ENCODE data around the gene FAM131B. TPM values are rescaled to one million over a fixed set of nuclear protein-coding genes. Genes with fewer than 3 reads are reported as not detected.

Gene FAM131B
- polyA plus RNA-seq (2013): 0.45 TPM

- ChIA-PET CTCF (interaction anchor here (1.2 to 1.7 kb wide), 2 partner anchors 10 to 12 kb away, joined by 3 to 4 read pairs; no protein-coding TSS in a partner anchor), POLR2A (no interaction called here)
- WGBS (ENCODE audit: insufficient coverage): 0% methylated on average over 54 of the region's 112 CpGs
Observed at GRCh38 chr7:143362131-143363015, at the start of gene FAM131B. TSS of gene FAM131B (minus strand) at chr7:143362713. CDS start at chr7:143362603, 110 bp downstream.

GRCh38 chr7:143411976-143412708, 49.6 kb upstream of the FAM131B start:
- POLR2A ChIA-PET: no interaction called here

More at GRCh38 chr7:143362131-143363015, at the start of gene FAM131B:
- Histone ChIP-seq H3K4me1 (ENCODE audit: control extremely low read depth in 1 of 4, control insufficient read depth in 4 of 4, insufficient read depth in 4 of 4, low read length in 3 of 4) (peaks cover 0 to 18% (median 13%) of the 10 kb centered on the region in 4 experiments), H3K36me3 (ENCODE audit: control insufficient read depth in 4 of 4, insufficient read depth in 4 of 4, low read length in 3 of 4) (no peaks in the 10 kb centered on the region), H3K4me3 (ENCODE audit: control insufficient read depth in 1 of 7, extremely low read depth in 1 of 7, insufficient read depth in 4 of 7, low read depth in 2 of 7, low read length in 6 of 7) (peak within 1 kb of the TSS; percentile 23 to 81 (median 56)), H3K9me3 (ENCODE audit: control extremely low read depth in 1 of 5, control insufficient read depth in 4 of 5, insufficient read depth in 2 of 5, low read depth in 1 of 5, low read length in 4 of 5) (no peaks in the 10 kb centered on the region), H3K27me3 (replicated peaks in 2 of 5; ENCODE audit: control insufficient read depth in 4 of 5, insufficient read depth in 5 of 5, low read length in 4 of 5) (peaks cover 11 to 53% (median 23%) of the 10 kb centered on the region in 5 experiments), H3K27ac (ENCODE audit: insufficient read depth in 1 of 2, low read depth in 1 of 2, low read length in 2 of 2, poor library complexity in 1 of 2, severe bottlenecking in 2 of 2) (no peak within 1 kb of the TSS)
- peak in 1 of 3 donors; percentile 40 for DNase-seq

GRCh38 chr7:143410521-143411004, 48.0 kb upstream of the FAM131B start:
- Histone ChIP-seq H3K27ac (ENCODE audit: insufficient read depth in 1 of 2, low read depth in 1 of 2, low read length in 2 of 2, poor library complexity in 1 of 2, severe bottlenecking in 2 of 2) (no peak overlapping the region), H3K4me3 (ENCODE audit: control insufficient read depth in 1 of 7, extremely low read depth in 1 of 7, insufficient read depth in 4 of 7, low read depth in 2 of 7, low read length in 6 of 7) (peak overlapping the region in 2 of 7 experiments; percentile 17 to 23), H3K9me3 (ENCODE audit: control extremely low read depth in 1 of 5, control insufficient read depth in 4 of 5, insufficient read depth in 2 of 5, low read depth in 1 of 5, low read length in 4 of 5) (no peaks in the 10 kb centered on the region), H3K27me3 (replicated peaks in 2 of 5; ENCODE audit: control insufficient read depth in 4 of 5, insufficient read depth in 5 of 5, low read length in 4 of 5) (no peaks in the 10 kb centered on the region), H3K4me1 (ENCODE audit: control extremely low read depth in 1 of 4, control insufficient read depth in 4 of 4, insufficient read depth in 4 of 4, low read length in 3 of 4) (peaks cover 27 to 69% (median 56%) of the 10 kb centered on the region in 4 experiments), H3K36me3 (ENCODE audit: control insufficient read depth in 4 of 4, insufficient read depth in 4 of 4, low read length in 3 of 4) (no peaks in the 10 kb centered on the region)
- WGBS (ENCODE audit: insufficient coverage): 44% methylated on average over 3 of the region's 6 CpGs
- ChIA-PET CTCF (interaction anchor here (0.9 to 6.4 kb wide), 6 partner anchors 11 to 170 kb away, joined by 3 to 40 read pairs (median 4); no protein-coding TSS in a partner anchor), POLR2A (interaction anchor here (1.0 kb wide), 1 partner anchor 26 kb away, joined by 3 read pairs; no protein-coding TSS in a partner anchor)
- DNase-seq: no peak

More at GRCh38 chr7:143411976-143412708, 49.6 kb upstream of the FAM131B start:
- Histone ChIP-seq H3K36me3 (ENCODE audit: control insufficient read depth in 4 of 4, insufficient read depth in 4 of 4, low read length in 3 of 4) (no peaks in the 10 kb centered on the region), H3K27me3 (replicated peaks in 2 of 5; ENCODE audit: control insufficient read depth in 4 of 5, insufficient read depth in 5 of 5, low read length in 4 of 5) (no peaks in the 10 kb centered on the region), H3K9me3 (ENCODE audit: control extremely low read depth in 1 of 5, control insufficient read depth in 4 of 5, insufficient read depth in 2 of 5, low read depth in 1 of 5, low read length in 4 of 5) (no peaks in the 10 kb centered on the region), H3K4me1 (ENCODE audit: control extremely low read depth in 1 of 4, control insufficient read depth in 4 of 4, insufficient read depth in 4 of 4, low read length in 3 of 4) (peaks cover 23 to 56% (median 49%) of the 10 kb centered on the region in 4 experiments), H3K27ac (ENCODE audit: insufficient read depth in 1 of 2, low read depth in 1 of 2, low read length in 2 of 2, poor library complexity in 1 of 2, severe bottlenecking in 2 of 2) (no peak overlapping the region), H3K4me3 (ENCODE audit: control insufficient read depth in 1 of 7, extremely low read depth in 1 of 7, insufficient read depth in 4 of 7, low read depth in 2 of 7, low read length in 6 of 7) (no peak overlapping the region)
- WGBS (ENCODE audit: insufficient coverage): 27% methylated on average over 4 of the region's 5 CpGs
- DNase-seq: no peak
- CTCF ChIA-PET: interaction anchor here (1.2 kb wide), 1 partner anchor 28 kb away, joined by 3 read pairs; no protein-coding TSS in a partner anchor

- ChIA-PET CTCF (interaction anchor here (0.8 to 6.4 kb wide), 11 partner anchors 7 to 168 kb away, joined by 3 to 40 read pairs (median 5); no protein-coding TSS in a partner anchor), POLR2A (interaction anchor here (0.5 kb wide), 1 partner anchor 40 kb away, joined by 4 read pairs; no protein-coding TSS in a partner anchor)
- H3K4me3 ChIP-seq (ENCODE audit: control insufficient read depth in 1 of 7, extremely low read depth in 1 of 7, insufficient read depth in 4 of 7, low read depth in 2 of 7, low read length in 6 of 7): peak within 1 kb of the TSS in 6 of 7 experiments; percentile 48 to 75 (median 67)
- H3K9me3 ChIP-seq (ENCODE audit: control extremely low read depth in 1 of 5, control insufficient read depth in 4 of 5, insufficient read depth in 2 of 5, low read depth in 1 of 5, low read length in 4 of 5): no peaks in the 10 kb centered on the region
- H3K4me1 ChIP-seq (ENCODE audit: control extremely low read depth in 1 of 4, control insufficient read depth in 4 of 4, insufficient read depth in 4 of 4, low read length in 3 of 4): peaks cover 27 to 77% (median 56%) of the 10 kb centered on the region in 4 experiments
- WGBS (ENCODE audit: insufficient coverage): 9% methylated on average over 23 of the region's 39 CpGs
- H3K27me3 ChIP-seq (replicated peaks in 2 of 5; ENCODE audit: control insufficient read depth in 4 of 5, insufficient read depth in 5 of 5, low read length in 4 of 5): no peaks in the 10 kb centered on the region
- no peak within 1 kb of the TSS for H3K27ac ChIP-seq (ENCODE audit: insufficient read depth in 1 of 2, low read depth in 1 of 2, low read length in 2 of 2, poor library complexity in 1 of 2, severe bottlenecking in 2 of 2)
- DNase-seq: peak in 2 of 3 donors; percentile 80 to 88
- H3K36me3 ChIP-seq (ENCODE audit: control insufficient read depth in 4 of 4, insufficient read depth in 4 of 4, low read length in 3 of 4): no peaks in the 10 kb centered on the region
Observed at GRCh38 chr7:143408686-143409561, 46.4 kb upstream of the FAM131B start, which contains the start of gene EPHA1. TSS of gene EPHA1 (minus strand) at chr7:143408856. CDS start at chr7:143408805, 51 bp downstream.

- no peaks in the 10 kb centered on the region for H3K27me3 ChIP-seq (replicated peaks in 2 of 5; ENCODE audit: control insufficient read depth in 4 of 5, insufficient read depth in 5 of 5, low read length in 4 of 5)
- H3K9me3 ChIP-seq (ENCODE audit: control extremely low read depth in 1 of 5, control insufficient read depth in 4 of 5, insufficient read depth in 2 of 5, low read depth in 1 of 5, low read length in 4 of 5): no peaks in the 10 kb centered on the region
- H3K36me3 ChIP-seq (ENCODE audit: control insufficient read depth in 4 of 4, insufficient read depth in 4 of 4, low read length in 3 of 4): no peaks in the 10 kb centered on the region
- peak overlapping the region in 5 of 7 experiments; percentile 45 to 73 (median 68) for H3K4me3 ChIP-seq (ENCODE audit: control insufficient read depth in 1 of 7, extremely low read depth in 1 of 7, insufficient read depth in 4 of 7, low read depth in 2 of 7, low read length in 6 of 7)
- no peak overlapping the region for H3K27ac ChIP-seq (ENCODE audit: insufficient read depth in 1 of 2, low read depth in 1 of 2, low read length in 2 of 2, poor library complexity in 1 of 2, severe bottlenecking in 2 of 2)
- DNase-seq: no peak
- ChIA-PET CTCF (interaction anchor here (0.8 to 6.4 kb wide), 14 partner anchors 8 to 395 kb away, joined by 3 to 40 read pairs (median 4); no protein-coding TSS in a partner anchor), POLR2A (interaction anchor here (0.5 to 2.4 kb wide), 3 partner anchors 25 to 39 kb away, joined by 4 to 6 read pairs (median 6); no protein-coding TSS in a partner anchor)
- 3% methylated on average over 11 of the region's 20 CpGs for WGBS (ENCODE audit: insufficient coverage)
- H3K4me1 ChIP-seq (ENCODE audit: control extremely low read depth in 1 of 4, control insufficient read depth in 4 of 4, insufficient read depth in 4 of 4, low read length in 3 of 4): peaks cover 27 to 73% (median 56%) of the 10 kb centered on the region in 4 experiments
Observed at GRCh38 chr7:143408252-143408685, 45.8 kb upstream of the FAM131B start.

Measured in common myeloid progenitor, CD34-positive (primary cell).